GM21381 (cell line): Measurements from ENCODE around the gene NAGPA.
"Not testable (repeated sequence)": the region's sequence is repeated elsewhere in the genome, so short reads cannot be mapped to it uniquely, and the experiment has no call there.

Experiments used
- ATAC-seq: cut with Tn5 transposase; IDR thresholded peaks from one replicate; pipeline ENCODE4 v1.9.1; 2021; ENCODE audit warnings: mild to moderate bottlenecking, moderate library complexity; ENCODE audit not compliant: unreplicated experiment

NAGPA gene

DNA sequence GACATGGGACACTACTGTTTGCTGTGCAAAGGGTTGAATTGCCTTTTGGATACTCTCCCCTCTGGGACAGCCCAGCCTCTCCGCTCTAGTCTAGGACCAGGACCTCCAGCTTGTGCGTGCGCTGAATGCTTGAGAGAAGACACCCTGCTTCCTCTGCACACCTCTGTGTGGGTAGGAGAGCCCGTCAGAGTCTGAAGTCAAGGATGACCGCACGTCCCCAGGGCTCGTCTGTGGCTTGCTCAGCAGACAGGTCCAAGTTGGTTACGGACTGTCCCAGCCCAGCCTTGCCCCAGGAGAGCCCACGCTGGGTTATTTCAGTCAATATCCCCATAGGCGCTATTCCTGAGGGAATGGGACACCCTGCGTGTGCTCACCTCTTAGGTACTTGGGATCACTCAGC is 28.3 kb upstream of the NAGPA start:
- ATAC-seq, result no peak

DNA sequence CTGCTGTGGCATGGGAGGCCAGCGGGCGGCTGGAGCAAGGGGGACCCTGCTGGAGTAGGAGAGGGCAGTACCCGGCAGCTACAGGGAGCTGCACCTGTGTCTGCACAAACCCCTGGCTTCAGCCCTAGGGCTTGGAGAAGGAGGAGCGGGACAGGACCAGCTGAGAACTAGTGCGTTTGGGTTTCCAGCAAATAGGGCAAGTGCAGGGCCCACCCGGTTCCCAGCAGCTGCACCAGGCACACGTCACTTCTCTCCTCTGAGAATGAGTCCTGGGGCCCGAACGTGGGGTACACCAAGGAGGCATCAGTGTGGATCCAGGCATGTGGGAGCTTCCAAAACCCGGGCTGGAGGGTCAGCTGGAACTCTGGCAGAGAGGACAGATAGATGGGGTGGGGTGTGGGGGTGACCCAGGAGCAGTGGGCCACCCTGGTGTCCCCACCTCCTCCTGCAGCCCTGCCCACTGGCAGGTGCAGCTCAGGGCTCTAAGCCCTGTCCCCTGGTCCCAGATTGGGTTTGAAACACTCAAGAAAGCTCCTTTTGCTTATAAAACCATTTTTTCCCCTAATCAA is 26.4 kb upstream of the NAGPA start:
- ATAC-seq, result no peak

DNA sequence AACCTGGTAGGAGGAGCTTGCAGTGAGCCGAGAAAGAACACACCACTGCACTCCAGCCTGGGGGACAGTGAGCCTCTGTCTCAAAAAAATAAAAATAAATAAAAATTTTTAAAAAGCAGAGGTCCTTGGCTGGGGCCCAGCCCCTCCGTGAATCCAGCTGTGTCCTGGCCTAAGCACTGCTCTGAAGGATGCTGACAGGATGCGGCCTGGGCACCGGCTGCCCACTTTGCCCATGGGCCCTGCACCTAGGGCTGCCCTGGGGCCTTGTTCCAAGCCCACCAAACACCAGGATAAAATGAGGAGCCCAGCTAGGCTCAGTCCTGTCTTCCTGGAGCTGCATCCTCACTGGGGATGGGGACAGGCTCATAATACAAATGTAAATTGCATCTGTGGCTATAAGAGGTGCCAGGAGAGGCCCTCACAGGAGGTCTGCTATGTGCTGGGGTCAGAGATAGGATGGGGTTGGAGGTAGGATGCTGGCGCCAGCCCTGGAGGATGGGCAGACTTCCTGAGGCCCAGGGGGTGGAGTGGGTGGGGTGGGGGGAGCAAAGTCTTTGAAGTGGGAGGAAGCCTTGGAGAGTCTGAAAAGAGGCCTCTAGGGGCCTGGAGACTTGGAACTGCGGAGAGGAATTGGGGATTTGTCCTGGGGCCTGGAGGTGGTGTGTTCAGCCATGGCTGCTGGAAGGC is 25.8 kb upstream of the NAGPA start:
- ATAC-seq, result no peak

DNA sequence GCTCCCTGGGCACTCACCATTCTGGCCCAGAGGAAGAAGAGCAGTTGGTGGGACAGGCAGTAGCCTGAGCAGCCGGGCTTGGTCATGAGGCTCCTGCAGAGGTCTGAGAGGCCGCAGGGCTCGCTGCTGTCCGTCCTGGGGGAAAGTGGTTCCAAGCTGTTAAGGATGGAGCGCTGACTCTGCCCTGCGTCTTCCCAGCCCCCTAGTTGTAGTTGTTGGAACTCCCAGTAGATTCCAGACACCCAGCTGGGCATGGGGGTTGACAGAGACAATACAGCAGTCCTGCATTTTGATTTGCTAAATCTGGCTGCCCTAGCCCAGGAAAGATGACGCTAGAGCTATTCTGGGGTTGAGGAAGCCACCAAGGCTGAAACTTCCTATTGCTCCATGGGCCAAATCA is 24.7 kb upstream of the NAGPA start:
- ATAC-seq, result no peak

DNA sequence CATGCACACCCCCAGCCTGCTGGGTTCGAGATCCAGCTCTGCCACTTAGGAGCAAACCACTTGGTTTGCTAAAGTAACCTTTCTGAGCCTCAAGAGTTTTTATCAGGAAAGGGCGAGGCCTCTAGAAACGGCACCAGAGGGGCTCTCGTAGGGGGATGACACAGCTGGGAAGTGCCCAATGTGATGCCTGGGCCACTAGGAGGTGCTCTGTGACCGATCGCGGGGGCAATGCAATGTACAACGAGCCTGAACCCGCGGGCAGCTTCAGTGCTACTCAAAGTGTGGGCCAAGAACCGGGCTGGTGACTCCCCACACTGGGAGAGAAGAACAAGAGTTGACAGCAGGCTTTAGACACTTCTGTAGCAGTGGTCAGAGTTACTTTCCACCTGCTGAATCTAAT is 22.6 kb upstream of the NAGPA start:
- no peak for ATAC-seq

DNA sequence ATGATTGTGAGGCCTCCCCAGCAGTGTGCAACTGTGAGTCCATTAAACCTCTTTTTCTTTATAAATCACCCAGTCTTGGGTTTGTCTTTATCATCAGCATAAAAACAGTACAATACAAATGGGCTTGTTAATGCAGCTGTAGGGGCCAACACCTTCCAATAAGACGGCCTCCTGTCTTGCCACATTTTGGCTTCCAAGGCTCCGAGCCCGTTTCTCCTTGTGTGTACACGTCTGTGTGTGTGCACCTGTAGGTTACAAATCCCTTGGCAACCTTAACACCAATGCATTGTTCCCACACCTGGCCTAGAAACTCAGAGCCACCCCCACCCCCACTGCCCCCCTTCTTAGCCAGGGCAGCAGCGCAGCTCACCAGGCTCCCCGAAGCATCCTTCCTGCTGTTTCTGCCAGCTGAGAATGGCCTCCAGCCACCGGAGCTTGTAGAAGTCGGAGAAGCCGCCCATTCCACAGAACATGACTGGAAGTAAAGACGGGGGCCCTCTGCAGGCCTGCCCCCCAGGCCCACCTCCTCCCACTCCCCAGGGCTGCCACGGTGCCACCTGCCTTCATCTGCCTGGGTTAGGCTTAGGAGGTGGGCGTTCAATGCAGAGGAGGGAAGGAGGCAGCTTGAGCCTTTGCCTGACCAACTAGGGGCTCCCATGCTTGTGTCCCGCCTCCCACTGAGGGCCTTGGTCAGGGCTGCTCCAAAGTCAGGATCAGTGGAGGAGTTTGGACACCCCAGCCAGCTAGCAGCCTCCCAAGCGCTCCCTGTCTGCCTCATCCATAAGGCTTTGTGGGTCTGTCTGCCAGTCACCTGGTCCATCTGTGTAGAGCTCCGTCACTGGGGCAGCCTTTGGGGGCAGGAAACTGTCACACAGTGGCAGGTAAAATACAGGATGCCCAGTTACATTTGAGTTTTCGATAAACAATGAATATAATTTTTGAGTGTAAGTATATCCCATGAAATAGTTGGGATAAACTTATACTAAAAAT is 21.4 kb upstream of the NAGPA start:
- ATAC-seq, result no peak

DNA sequence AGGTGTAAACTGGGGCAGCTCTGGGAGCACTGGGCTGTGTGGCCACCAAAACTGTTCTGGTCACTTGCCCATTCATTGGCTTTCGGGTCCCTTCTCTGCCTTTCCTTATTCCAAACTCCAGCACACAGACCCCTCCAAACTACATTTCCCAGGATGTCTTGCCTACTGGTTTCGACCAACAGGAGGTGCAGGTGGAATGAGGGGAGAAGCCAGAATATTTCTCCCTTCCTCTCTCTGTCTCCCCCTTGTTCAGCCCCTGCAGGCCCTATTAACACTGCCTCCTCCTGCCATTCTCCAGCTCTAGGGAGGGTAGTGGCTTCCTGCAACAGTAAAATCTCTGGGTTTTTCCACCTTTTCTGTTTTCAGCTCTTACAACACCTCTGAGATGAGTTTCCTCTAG is 13.2 kb upstream of the NAGPA start:
- ATAC-seq, result no peak

DNA sequence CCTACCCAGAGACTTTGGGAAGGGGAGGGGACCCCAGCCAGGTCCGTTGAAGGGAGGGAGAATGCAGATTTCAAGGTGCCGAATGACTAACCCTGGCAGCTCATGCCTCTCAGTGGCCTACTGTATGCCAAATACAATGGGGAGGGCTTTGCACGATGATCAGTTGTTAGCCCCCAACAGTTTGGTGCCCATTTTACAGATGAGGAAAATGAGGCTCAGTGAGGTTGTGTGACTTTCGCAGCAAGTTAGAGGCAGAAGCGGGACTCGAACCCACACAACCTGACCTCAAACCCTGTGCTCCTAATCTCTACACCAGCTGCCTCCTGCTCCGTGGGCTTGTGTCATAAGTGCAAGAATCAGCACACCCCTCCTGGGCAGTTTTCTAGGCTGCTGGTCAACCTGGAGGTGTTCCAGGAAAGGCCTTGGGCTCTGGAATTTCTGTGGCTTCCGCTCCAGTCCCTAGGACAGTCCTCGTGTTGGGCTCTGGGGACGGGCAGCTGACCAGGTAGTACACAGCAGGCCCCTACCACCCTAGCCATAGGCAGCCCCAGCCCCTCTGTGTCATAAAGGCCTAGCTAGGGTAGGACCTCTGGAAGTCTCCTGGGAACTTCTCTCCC is 11.9 kb upstream of the NAGPA start:
- ATAC-seq, result no peak

DNA sequence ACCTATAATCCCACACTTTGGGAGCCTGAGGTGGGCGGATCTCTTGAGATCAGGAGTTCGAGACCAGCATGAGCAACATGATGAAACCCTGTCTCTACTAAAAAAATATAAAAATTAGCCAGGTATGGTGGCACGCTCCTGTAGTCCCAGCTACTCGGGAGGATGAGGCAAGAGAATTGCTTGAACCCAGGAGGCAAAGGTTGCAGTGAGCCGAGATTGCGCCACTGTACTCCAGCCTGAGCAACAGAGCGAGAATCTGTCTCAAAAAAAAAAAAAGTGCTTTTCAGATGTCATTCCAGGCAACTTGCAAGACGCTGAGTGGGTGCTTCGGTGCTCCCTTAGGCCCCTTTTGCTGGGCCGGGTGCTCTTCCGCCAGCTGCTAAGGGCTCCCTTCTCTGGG is 10.8 kb upstream of the NAGPA start:
- ATAC-seq, result not testable (repeated sequence)

DNA sequence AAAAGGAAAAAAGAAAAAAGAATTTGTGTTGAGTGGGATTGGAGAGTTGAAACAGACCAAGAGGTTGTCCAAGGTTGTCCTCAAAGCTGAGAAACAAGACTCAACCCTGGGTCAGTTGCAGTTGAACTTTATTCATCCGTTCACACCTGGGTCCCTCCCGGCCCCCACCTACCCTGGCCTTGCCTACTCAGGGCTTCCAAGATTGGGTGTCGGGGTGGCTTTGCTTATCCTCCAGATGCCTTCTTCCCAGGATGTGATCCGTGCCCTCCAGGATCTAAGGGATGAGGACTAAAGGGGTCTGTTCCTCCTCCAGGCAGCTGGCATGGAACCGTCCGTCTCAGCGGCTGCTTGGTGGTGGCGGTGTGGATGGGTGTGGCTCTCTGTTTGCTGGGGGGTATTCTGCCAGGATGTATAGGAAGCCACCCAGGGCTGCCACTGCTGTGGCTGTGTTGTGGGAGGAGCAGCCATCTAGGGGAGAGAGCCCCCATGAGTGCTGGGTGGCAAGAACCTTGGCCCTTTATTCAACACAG is 10.3 kb upstream of the NAGPA start:
- ATAC-seq, result no peak

DNA sequence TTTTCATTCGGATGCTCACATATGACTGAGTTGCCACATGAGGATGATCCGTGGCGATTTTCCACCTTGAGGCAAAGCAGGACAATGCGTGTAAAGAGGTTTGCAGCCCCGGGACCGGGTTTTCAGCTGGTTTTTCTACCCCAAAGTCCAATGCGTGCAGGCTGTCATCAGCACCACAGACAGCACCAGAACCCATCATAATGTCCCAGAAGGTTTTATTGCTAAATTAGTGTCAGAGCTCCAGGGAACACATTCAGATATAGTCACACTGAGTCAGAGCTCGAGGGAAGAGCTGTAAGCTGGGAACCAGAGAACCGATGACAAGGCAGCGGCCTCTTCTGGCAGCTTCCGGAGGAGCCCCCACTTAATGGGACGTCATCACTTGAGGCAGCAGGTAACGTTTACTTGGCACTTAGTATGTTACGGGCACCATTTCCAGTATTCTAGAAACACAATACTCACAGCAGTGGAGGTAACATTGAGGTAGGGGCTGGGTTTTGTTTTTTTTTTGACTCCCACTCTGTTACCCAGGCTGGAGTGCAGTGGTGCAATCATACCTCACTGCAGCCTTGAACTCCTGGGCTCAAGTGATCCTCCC is 8.9 kb upstream of the NAGPA start:
- no peak for ATAC-seq

DNA sequence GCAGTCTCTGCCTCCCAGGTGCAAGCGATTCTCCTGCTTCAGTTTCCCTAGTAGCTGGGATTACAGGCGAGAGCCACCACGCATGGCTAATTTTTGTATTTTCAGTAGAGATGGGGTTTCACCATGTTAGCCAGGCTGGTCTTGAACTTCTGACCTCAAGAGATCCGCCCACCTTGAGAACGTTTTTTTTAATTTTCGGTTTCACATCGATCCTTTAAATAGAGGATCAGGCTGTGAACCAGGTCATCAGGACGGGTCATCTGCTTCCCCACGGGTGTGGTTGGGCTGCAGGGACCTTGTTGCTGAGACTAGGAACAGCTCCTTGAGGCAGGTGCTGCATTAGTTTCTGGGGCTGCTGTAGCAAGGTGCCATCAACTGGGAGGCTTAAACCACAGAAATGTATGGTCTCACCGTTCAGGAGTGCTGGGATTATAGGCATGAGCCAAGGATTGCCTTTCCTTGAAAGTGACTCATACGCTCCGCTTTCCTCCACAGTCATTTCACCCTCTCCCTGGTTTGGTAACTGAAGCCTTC is 7.9 kb upstream of the NAGPA start:
- ATAC-seq, result peak; percentile 70

DNA sequence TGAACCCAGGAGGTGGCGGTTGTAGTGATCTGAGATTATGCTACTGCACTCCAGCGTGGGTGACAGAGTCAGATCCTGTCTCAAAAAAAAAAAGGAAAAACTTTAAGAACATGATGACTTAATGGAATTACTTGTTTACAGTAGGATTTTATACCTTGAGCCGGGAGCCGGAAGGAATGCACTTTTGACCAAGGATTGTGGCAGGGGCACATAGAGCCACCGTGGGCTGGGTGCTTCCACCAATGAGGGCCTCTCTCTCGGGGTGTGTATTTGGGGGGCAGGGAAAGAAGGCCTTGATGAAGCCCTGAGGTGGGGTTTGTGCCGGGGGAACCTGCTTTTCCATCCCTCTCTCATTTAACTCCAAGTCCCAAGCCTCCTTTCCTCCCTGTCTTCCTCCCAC is 6.7 kb upstream of the NAGPA start:
- no peak for ATAC-seq

DNA sequence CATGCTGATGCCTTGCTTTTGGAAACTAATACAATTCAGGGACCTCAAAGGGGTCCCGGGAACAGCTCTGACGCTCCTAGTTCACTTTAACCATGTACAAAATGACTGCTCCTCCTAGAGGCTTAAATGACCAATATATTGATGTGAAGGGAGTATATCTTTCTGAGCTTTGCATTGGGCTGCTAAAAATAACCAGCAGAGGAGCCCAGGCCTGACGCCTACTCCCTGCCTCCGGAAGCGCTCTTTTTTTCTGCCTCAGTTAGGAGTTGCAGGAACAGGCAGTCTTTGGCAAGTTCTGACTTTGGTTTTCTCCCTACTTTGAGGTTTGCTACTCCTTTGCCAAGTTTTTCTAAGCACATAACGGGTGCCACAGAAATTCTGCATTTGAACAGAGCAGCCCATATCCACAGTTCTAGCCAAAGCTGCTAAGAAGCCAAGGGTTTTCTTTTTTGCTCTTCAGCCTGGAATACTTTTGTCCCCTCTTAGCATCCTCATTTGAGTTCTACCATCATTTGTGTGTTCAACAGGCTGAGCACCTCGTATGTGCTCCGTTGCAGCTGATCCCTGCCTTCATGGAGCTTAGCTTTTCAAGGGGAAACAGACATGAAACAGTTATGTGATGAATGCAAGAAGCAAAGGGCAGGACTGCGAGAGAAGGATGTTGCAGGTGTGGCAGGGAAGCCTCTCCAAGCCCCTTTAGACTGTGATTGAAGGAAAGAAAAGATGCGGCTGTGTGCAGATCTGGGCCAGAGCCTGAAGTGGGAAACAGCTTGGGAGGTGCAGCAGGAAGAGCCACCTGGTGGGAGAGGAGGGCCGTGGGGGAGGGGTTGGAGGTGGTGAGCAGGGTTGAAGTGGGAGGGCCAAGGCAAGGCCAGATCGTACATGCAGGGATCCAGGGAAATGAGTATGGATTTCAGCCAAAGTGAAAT is 2.8 kb upstream of the NAGPA start:
- ATAC-seq, result no peak

DNA sequence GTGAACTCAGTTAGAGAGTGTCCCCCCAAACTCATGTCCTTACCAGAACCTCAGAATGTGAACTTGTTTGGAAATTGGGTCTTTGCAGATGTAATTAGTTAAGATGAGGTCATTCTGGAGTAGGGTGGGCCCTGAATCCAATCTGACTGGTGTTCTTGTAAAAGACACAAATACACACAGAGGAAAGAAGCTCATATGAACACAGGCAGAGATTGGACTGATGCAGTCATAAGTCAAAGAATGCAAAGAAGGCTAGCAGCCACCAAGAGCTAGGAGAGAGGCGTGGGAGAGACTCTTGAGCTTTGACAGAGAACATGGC is 2.1 kb upstream of the NAGPA start:
- no peak for ATAC-seq

DNA sequence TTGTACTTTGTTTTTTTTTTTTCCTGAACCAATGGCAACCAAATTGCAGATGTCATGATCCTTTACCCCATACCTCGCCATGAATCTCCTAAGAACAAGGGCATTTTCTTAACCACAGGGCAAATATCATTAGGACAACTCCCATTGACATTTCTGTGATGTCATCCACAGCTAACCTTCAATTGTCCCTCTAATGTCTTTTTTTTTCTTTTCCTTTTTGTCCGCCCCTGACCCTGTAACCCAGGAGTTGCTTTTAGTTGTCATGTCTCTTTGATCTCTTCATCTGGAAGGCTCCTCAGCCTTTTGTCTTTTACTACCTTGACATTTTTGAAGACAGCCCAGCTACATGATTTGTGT is 410 bp upstream of the NAGPA start:
- no peak for ATAC-seq

DNA sequence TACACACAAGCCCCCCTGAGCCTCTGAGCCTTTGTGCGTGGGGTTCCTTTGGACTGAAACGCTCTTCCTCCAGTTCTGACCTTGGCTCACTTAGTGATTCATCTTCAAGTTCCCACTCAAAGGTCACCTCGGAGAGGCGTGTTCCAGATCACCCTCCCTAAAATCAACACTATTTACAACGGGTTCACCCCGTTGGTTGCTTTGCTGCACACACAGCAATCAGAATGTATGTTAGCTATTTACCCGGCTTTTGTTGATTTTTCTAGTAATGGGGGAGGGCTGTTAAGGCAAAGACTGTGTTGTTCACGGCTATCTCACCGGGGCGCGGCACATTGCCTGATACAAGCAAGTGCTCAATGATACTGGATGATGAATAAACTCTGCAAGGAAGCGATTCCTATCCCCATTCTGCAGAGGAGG is 977 bp downstream of the NAGPA start:
- no peak for ATAC-seq

DNA sequence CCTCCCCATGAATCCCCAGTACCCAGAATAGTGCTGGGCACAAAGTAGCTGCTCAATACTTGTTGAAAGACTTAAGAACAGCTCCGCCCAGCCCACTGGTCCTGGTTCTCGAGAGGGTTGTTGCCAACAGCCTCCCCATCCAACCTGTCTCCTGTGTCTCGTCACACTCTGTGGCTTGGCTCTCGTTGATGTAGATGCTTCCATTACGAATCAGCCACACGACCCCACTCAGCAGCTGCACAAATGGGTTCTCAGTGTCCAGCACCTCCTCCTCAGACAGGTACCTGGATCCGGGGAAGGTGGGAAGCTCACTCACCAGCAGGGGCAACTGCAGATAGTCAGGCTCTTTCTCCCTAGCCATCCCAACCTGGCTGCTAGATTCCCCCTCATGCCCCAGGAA is 2.1 kb downstream of the NAGPA start:
- ATAC-seq, result no peak

DNA sequence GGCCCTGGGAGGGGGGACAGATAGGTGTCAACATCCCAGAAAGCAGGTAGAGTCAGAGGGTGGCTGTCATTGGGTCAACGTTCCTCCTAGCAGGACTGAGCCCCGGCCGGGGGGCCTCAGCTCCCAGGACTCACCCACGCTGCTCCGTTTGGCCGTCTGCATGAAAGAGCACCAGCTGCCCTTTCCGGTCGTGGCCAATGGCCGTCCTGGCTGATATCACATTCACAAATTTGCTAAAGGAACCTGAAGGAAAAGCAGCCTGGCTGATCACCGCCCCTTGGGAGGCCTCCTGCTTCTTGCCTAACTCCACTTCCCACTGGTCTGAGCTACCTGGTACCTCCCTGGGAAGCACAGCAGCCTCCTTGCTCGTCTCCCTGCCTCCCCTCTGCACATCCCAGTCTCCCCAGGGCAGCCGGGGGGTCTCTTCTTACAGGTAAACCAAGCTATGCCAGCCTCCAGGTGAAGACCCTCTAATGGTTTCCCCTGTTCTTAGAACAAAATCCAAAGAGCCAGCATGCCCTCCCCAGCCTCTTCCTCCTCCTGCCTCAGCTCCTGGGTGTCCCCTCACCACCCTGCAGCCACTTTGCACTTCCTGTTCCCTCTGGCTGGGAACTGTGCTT is 3.4 kb downstream of the NAGPA start:
- no peak for ATAC-seq
